Right hindlimb (tissue), 1 donor: ENCODE data around the gene GNB1.
"Not testable (repeated sequence)": the region's sequence is repeated elsewhere in the genome, so short reads cannot be mapped to it uniquely, and the experiment has no call there.

Experiments
- DNase-seq: peaks from one replicate; pipeline ENCODE4 v3.0.0-alpha.2; 2018

GNB1 gene

GRCh38 chr1:1758692-1759455, 132.0 kb downstream of the GNB1 start:
- DNase-seq: no peak

- DNase-seq: no peak
Observed at GRCh38 chr1:1758059-1758621, 132.7 kb downstream of the GNB1 start.

GRCh38 chr1:1757422-1758058, 133.3 kb downstream of the GNB1 start:
- no peak for DNase-seq

GRCh38 chr1:1756661-1757421, 134.0 kb downstream of the GNB1 start:
- no peak for DNase-seq

- DNase-seq: no peak
Observed at GRCh38 chr1:1755852-1756251, 135.0 kb downstream of the GNB1 start.

- DNase-seq: no peak
Observed at GRCh38 chr1:1755426-1755825, 135.5 kb downstream of the GNB1 start.

GRCh38 chr1:1754051-1754815, 136.7 kb downstream of the GNB1 start:
- no peak for DNase-seq

- no peak for DNase-seq
Observed at GRCh38 chr1:1753607-1754005, 137.3 kb downstream of the GNB1 start.

- DNase-seq: no peak
Observed at GRCh38 chr1:1752636-1753606, 138.0 kb downstream of the GNB1 start.

- DNase-seq: no peak
Observed at GRCh38 chr1:1752190-1752589, 138.7 kb downstream of the GNB1 start.

- DNase-seq: not testable (repeated sequence)
Observed at GRCh38 chr1:1749941-1750340, 140.9 kb downstream of the GNB1 start.

- no peak for DNase-seq
Observed at GRCh38 chr1:1748686-1749321, 142.1 kb downstream of the GNB1 start.

- not testable (repeated sequence) for DNase-seq
Observed at GRCh38 chr1:1746566-1746909, 144.3 kb downstream of the GNB1 start.

- DNase-seq: peak; percentile 89
Observed at GRCh38 chr1:1745651-1746565, 145.0 kb downstream of the GNB1 start.

- not testable (repeated sequence) for DNase-seq
Observed at GRCh38 chr1:1742529-1742928, 148.4 kb downstream of the GNB1 start.

GRCh38 chr1:1741013-1741412, 149.9 kb downstream of the GNB1 start:
- DNase-seq: not testable (repeated sequence)

- DNase-seq: not testable (repeated sequence)
Observed at GRCh38 chr1:1738799-1739337, 152.0 kb downstream of the GNB1 start.

- DNase-seq: not testable (repeated sequence)
Observed at GRCh38 chr1:1737675-1738590, 153.0 kb downstream of the GNB1 start.
